ENCODE measurements around the gene ZMYND8. TPM values are rescaled to one million over a fixed set of nuclear protein-coding genes. Genes with fewer than 3 reads are reported as not detected.

Gene ZMYND8
- total and polyA plus RNA-seq, 2 experiments from 2014 or later = 10.2 to 12.4 TPM

DNA sequence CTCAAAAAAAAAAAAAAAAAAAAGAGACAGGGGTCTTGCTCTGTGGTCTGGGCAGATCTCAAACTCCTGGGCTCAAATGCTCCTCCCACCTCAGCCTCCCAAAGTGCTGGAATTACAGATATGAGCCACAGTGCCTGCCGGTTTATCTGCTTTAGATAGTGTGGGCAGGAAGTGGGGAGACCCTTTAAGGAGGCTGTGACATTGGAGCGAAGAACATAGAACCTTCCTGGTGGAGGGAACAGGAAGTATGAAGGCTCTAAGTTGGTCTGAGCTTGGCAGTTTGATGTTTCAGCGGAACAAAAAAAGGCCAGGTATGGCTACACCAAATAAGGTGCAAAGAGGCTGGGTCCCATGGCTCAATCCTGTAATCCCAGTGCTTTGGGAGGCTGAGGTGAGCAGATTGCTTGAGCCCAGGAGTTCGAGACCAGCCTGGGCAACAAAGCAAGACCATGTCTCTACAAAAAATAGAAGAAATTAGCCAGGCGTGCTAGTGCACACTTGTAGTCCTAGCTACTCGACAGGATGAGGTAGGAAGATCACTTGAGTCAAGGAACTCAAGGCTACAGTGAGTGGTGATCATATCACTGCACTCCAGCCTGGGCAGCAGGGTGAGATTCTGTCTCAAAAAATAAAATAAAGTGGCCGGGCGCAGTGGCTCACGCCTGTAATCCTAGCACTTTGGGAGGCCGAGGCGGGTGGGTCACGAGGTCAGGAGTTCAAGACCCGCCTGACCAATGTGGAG, 8.7 kb upstream of the ZMYND8 start:
- H3K79me2 ChIP-seq (ENCODE audit: insufficient read depth) = no peaks in the 10 kb centered on the region
- H3K27ac ChIP-seq = no peak overlapping the region
- 93 to 94% methylated on average over 13 of the region's 13 CpGs for WGBS, 2 experiments (ENCODE audit: low coverage in 1 of 2, low lambda C conversion rate in 2 of 2, missing lambda C conversion rate in 2 of 2)
- TF ChIP-seq EZH2phosphoT487 (IDR thresholded peaks at IDR 0.05; ENCODE audit: insufficient read depth, low read depth) (no peak), EZH2 (IDR thresholded peaks at IDR 0.05; ENCODE audit: insufficient read depth, poor library complexity, severe bottlenecking) (no peak)
- H3F3A ChIP-seq (ENCODE audit: insufficient read depth) = peaks cover 13% of the 10 kb centered on the region
- no peaks in the 10 kb centered on the region for H4K20me1 ChIP-seq (ENCODE audit: insufficient read depth)
- no peak overlapping the region for H3K4me2 ChIP-seq (ENCODE audit: unreplicated experiment)
- no peaks in the 10 kb centered on the region for H3K9me2 ChIP-seq (ENCODE audit: insufficient read depth)
- no peak overlapping the region for H3K9ac ChIP-seq
- peaks cover 12% of the 10 kb centered on the region for H3K4me1 ChIP-seq (ENCODE audit: insufficient read depth)
- no peaks in the 10 kb centered on the region for H3K9me3 ChIP-seq (ENCODE audit: low read depth)
- H2AFZ ChIP-seq = no peak overlapping the region; the same call in 1 of the 2 replicates
- H3K36me3 ChIP-seq (ENCODE audit: low read depth) = no peaks in the 10 kb centered on the region
- in situ Hi-C loops (cut with MboI) = no loop called here
- DNase-seq = no peak
- no peaks in the 10 kb centered on the region for H3K27me3 ChIP-seq (replicated peaks; ENCODE audit: insufficient read depth)
- no peak overlapping the region for H3K4me3 ChIP-seq

DNA sequence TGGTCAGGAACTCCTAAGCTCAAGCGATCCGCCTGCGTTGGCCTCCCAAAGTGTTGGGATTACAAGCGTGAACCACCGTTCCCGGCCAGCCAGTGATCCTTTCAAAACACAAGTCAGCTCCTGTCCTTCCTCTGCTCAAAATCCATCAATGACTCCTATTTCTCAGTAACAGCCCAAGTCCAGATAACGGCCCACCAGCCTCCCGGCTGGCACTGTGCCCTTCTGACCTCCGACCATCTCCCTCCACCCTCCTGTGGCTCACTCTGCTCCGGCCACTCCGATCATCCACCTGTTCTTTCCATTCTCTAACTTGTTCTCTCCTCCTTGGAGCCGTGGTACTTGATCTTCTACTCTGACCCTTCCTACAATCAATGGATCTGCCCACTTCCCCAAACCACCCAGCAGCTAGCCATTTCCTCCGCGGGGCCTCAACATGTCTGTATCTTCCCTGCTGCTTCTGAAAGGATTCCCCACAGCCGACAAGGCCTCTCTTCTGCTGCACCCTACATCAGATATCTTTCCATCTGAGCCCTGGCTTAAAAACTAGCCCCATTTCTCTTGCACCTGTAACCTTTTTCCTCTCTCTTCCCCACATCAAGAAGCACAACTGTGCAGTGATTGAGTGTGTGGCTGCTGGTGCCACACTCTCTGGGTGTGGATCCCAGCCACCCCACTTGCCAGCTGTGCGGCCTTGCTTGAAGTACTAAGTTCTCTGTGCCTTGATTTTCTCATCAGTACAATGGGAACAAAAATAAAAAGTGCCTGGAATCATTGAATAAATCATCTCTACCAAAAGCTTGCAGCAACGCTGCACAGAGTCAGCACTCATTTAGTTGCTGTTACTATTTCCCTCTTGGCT, 6.1 kb upstream of the ZMYND8 start:
- Histone ChIP-seq H3K4me2 (ENCODE audit: unreplicated experiment) (no peak overlapping the region), H2AFZ (no peak overlapping the region), H4K20me1 (ENCODE audit: insufficient read depth) (no peaks in the 10 kb centered on the region), H3K79me2 (ENCODE audit: insufficient read depth) (no peaks in the 10 kb centered on the region), H3K9ac (no peak overlapping the region), H3K4me3 (no peak overlapping the region), H3K27me3 (replicated peaks; ENCODE audit: insufficient read depth) (no peaks in the 10 kb centered on the region), H3K9me3 (ENCODE audit: low read depth) (no peaks in the 10 kb centered on the region), H3K9me2 (ENCODE audit: insufficient read depth) (no peaks in the 10 kb centered on the region), H3F3A (ENCODE audit: insufficient read depth) (peaks cover 35% of the 10 kb centered on the region), H3K4me1 (ENCODE audit: insufficient read depth) (peaks cover 38% of the 10 kb centered on the region), H3K36me3 (ENCODE audit: low read depth) (no peaks in the 10 kb centered on the region), H3K27ac (no peak overlapping the region)
- in situ Hi-C loops (cut with MboI) = no loop called here
- DNase-seq = no peak
- WGBS, 2 experiments (ENCODE audit: low coverage in 1 of 2, low lambda C conversion rate in 2 of 2, missing lambda C conversion rate in 2 of 2) = 88% methylated on average over 16 to 17 of the region's 17 CpGs
- TF ChIP-seq EZH2 (IDR thresholded peaks at IDR 0.05; ENCODE audit: insufficient read depth, poor library complexity, severe bottlenecking) (no peak), EZH2phosphoT487 (IDR thresholded peaks at IDR 0.05; ENCODE audit: insufficient read depth, low read depth) (no peak)

DNA sequence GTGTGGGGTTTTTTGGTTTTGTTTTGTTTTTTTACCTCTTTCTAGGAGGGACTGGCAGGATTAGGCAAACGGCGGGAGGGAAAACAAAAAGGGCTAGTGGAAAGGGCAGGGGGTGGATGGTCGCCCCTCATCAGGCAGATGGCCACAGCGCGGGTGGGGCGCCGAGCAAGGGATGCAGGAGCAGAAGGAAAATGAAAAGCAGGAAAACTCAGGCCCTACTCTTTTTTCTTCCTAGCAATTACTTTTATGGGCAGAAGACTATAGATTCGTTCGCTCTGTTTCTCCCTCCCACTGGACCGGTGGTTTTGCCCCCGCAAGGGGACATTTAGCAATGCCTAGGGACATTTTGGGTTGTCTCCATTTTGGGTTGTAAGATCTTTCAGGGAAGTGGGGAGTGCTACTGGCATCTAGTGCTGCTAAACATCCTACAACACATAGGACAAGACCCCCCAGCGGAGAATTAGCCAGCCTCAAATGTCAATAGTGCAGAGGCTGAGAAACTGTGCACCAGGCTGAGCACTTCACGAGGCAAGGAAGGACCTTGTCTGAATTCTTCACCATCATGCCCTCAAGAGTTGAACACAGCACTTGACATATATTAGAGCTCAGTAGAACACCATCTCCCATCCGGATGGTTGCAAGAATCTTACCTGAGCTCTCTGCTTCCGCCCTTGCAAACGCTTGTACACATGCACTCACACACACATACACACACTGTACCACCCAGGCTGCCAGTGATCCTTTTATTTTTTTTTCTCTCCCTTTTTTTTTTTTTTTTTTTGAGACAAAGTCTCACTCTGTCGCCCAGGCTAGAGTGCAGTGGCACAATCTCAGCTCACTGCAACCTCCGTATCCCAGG, 4.8 kb upstream of the ZMYND8 start:
- Histone ChIP-seq H3K9me2 (ENCODE audit: insufficient read depth) (no peaks in the 10 kb centered on the region), H3K4me3 (0 out of 2 replicates have a peak overlapping the region, but pooled peaks have one; percentile 12), H3K36me3 (ENCODE audit: low read depth) (no peaks in the 10 kb centered on the region), H3F3A (ENCODE audit: insufficient read depth) (peaks cover 43% of the 10 kb centered on the region), H3K79me2 (ENCODE audit: insufficient read depth) (peaks cover 2% of the 10 kb centered on the region; the same call in 1 of the 2 replicates), H3K9ac (peak overlapping the region; percentile 82), H3K27me3 (replicated peaks; ENCODE audit: insufficient read depth) (no peaks in the 10 kb centered on the region), H3K4me1 (ENCODE audit: insufficient read depth) (peaks cover 49% of the 10 kb centered on the region), H3K27ac (peak overlapping the region; percentile 94), H3K9me3 (ENCODE audit: low read depth) (no peaks in the 10 kb centered on the region), H4K20me1 (ENCODE audit: insufficient read depth) (no peaks in the 10 kb centered on the region), H2AFZ (peak overlapping the region; percentile 81), H3K4me2 (ENCODE audit: unreplicated experiment) (peak overlapping the region; percentile 16)
- in situ Hi-C loops (cut with MboI) = no loop called here
- 93 to 99% methylated on average over 18 of the region's 18 CpGs for WGBS, 2 experiments (ENCODE audit: low coverage in 1 of 2, low lambda C conversion rate in 2 of 2, missing lambda C conversion rate in 2 of 2)
- TF ChIP-seq EZH2phosphoT487 (IDR thresholded peaks at IDR 0.05; ENCODE audit: insufficient read depth, low read depth) (no peak), EZH2 (IDR thresholded peaks at IDR 0.05; ENCODE audit: insufficient read depth, poor library complexity, severe bottlenecking) (no peak)
- no peak for DNase-seq

All from GM23248 (cell line).